NCI-H226 (cell line): ENCODE results near the gene AGAP2.
"Not testable (repeated sequence)": the region's sequence is repeated elsewhere in the genome, so short reads cannot be mapped to it uniquely, and the experiment has no call there.

ENCODE experiments used
- DNase-seq: peaks from one replicate; pipeline ENCODE4 v3.0.0-alpha.2; 2015

The AGAP2 gene

DNA sequence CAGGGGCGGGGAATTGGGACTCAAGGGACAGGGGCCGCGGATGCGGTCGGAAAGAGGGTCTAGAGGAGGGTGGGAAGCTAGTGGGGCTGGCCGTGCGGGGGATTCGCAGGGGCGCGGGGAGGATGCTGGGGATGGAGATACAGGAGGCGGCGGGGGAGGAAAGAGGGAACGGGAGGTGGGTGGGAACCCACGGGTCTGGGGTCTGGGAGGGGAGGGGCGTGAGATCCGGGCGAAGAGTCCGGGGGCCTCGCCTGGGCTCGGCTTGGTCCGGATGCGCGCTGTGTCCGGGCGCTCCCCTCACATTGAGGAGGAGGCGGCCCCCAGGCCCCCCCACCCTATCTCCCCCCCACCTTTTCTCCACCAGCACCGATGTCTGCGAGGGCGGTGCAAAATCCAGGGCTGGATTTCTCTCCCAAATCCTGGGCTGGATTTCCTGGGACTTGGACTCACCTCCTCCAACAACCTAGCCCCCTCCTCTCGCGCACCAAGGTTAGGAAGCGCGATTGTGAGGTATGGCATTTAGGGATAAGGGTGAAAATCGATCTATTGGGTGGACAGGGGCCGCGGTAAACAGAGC, at the start of gene AGAP2:
AGAP2 (minus strand) TSS at position 82 of the 577 bp plus-strand sequence. CDS start 496 bp downstream, outside the sequence.
- peak; percentile 42 for DNase-seq

DNA sequence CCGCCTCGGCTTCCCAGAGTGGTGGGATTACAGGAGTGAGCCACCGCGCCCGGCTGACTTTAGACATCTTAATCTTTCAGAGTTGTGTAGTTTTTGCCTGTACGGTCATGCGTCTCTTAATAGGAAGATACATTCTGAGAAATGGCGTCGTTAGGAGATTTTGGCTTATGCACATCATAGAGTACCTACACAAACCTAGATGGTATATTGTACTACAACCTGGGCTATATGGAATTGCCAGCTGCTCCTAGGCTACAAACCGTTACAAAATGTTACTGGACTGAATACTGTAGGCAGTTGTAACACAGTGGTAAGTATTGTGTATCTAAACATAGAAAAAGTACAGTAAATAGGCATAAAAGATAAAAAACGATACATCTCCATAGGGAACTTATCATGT, 45.3 kb upstream of the AGAP2 start:
- no peak for DNase-seq

DNA sequence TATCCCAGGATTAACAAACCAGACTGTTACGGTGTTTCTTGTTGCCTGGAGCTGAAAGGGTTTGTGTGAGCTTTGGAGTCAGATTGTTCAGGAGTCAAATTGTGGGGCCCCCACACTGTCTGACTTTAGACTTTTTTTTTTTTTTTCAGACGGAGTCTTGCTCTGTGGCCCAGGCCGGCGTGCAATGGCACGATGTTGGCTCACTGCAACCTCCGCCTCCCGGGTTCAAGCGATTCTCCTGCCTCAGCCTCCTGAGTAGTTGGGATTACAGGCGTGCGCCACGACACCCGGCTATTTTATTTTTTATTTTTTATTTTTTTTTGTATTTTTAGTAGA, 44.9 kb upstream of the AGAP2 start:
- DNase-seq, result no peak

DNA sequence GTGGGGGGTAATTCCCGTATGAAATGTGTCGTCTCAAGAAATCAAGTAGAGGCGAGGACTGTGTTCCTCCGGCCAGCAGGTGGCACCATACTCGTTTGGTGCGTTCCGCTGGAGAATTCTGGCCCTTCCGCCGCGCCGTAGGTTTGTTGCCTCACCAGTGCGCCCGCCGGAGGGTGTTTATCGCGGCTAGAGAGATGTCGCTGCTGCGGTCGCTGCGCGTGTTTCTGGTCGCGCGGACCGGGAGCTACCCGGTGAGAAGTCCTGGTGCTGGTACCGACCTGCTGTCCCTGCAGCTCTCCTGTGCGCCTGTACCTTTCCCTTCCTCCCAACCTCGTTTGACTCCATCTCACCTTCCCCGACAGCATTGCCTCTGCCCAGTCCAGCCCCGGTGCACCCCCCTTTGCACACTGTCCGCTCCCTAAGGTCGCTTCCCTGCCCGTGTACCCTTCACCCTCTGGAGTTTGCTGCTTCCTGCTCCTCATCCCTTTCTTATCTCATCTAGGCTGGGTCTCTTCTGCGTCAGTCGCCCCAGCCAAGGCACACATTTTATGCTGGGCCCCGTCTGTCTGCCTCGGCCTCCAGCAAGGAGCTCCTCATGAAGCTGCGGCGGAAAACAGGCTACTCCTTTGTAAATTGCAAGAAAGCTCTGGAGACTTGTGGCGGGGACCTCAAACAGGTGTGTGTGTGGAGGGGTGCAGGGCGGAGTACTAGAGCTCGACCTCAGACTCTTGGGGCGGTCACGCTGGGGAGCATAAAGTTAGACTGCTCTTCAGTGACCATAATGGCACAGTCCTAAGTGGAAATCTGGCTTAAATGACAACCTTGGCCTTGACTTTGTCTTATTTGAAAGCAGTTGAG, 44.3 kb upstream of the AGAP2 start, which contains the start of gene TSFM:
TSFM (plus strand) TSS at position 180 of the 858 bp plus-strand sequence; CDS start at position 195, 15 bp downstream.
- peak; percentile 91 for DNase-seq

DNA sequence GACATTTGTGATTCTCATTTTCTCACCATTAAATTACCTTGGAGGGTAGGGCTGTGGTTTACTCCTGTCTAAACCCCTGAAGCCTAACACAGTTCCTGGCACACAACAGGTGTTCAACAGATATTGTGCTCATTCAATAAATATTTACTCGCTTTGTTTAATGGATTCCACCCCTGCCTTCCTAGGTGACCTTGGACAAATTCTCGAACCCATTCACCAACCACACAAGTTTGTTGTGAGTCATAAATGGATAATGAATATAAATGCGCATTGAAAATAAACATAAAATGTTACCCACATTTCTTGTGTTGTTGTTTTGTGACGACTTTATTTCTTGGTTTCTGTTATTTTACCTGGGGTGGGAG, 43.7 kb upstream of the AGAP2 start:
- DNase-seq, result no peak

DNA sequence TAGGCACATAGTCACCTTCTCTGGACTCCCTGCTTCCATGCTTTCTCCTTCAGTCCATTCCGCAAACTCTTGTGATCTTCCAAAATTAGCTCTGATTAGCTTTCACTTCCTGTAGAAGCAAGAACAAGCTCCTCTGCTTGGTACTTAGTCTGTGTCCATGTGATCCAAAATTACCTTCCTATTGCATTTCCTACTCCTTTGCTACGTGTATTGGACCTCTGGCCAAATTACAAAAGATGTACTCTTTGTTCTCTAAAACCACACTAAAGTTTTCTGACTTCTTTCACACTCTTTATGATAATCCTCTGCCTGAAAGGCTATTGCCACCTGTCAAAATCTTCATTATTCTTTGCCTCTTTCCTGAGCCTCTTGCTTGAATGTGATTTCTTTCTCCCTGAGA, 43.3 kb upstream of the AGAP2 start:
- DNase-seq, result no peak

DNA sequence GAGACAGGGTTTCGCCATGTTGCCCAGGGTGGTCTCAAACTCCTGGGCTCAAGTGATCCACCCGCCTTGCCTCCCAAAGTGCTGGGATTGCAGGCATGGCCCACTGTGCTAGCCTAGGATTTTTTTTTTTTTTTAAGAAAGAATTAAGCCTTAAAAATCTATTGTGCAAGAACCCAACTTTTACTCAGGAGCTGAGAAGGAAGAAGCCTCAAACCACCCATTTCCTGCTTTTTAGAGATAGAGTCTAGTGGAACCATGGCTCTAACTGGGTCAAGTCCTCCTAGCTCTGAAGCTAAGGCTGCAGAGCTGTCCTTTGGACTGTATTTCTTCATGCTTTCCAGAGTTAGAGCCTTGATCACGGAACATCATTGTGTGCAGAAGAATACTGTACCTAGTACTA, 42.7 kb upstream of the AGAP2 start:
- DNase-seq, result no peak

DNA sequence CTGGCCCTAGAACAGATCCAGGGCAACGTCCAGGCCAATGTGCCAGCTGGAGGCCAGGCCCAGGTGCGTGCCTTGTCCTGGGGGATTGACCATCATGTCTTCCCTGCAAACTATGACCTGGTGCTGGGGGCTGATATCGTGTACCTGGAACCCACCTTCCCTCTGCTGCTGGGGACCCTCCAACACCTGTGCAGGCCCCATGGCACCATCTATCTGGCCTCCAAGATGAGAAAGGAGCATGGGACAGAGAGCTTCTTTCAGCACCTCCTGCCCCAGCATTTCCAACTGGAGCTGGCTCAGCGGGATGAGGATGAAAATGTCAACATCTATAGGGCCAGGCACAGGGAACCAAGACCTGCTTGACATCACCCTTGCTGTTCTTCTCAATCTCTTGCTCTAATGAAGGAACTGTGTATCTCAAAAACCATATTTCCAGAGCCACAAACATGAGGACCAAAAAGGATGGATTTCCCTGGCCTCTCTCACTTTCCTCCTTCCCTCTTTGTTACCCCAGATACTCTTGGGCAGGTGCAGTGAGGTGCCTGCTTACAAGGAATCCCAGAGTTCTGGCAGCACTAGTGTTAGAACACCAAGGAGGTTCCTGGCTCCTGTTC, 41.8 kb upstream of the AGAP2 start:
- no peak for DNase-seq

DNA sequence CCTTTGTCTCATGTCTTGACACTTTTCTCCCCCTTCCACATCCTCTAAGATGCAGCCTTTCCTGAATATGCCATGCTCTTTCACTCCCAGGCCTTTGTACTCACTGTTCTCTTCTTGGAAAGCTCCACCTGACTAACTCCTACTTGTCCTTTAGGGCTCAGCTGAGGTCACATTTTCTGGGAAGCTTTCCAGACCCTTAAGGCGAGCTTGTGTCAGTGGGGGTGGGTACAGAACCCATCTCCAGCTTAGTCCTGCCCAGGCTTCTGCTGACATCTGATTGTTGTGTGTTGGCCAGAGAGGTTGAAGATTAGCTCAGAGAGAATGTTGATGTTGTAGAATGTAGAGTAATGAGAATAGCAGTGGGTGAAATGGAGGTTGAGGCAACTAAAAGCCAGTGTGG, 41.2 kb upstream of the AGAP2 start:
- DNase-seq, result no peak

DNA sequence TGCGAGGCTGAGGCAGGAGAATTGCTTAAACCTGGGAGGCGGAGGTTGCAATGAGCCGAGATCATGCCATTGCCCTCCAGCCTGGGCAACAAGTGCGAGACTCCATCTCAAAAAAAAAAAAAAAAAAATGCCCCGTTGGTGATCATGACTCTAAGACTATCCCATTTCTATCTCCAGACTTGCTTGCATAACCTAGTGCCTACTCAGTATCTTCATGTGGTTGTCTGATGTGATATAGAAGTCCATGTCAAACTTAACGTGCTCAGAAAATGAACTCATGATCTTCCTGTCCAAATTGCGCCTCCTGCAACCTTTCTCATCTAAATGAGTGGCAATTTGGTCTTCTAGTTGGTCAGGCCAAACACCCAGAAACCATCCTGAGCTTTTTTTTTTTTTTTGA, 39.4 kb upstream of the AGAP2 start:
- no peak for DNase-seq

DNA sequence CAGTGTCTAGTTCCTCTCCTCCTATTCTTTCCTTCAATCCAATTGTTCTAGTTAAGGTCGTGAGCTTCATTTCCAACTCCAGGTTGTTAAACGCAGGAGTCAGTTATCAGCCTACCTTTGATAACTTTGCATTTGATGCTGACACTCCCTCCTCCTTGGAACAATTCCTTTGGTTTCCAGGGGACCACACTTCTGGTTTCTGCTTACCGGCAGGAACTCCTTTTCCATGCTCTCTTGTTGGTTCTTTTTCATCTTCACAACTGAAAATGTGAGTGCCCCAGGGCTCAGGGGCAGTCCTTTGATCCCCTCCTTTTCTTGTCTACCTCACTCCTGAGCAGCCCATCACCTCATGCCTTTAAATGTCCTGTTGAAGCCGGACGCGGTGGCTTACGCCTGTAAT, 38.8 kb upstream of the AGAP2 start:
- DNase-seq, result no peak

DNA sequence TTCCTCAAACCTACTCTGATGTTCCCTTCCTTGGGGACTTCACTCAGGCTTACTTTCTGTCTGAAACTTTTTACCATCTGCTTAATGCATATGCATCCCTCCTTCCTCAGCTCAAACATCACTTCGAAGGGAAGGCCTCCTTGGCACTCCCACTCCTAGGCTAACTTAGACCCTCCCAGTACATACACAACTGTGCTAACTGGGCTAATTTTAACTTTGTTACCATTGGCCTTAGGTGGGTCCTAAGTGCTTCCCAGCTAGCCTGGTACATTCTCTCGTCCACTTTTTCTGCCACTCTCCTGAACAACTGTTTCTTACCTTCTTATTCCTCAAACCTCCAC, 37.7 kb upstream of the AGAP2 start:
- DNase-seq, result no peak

DNA sequence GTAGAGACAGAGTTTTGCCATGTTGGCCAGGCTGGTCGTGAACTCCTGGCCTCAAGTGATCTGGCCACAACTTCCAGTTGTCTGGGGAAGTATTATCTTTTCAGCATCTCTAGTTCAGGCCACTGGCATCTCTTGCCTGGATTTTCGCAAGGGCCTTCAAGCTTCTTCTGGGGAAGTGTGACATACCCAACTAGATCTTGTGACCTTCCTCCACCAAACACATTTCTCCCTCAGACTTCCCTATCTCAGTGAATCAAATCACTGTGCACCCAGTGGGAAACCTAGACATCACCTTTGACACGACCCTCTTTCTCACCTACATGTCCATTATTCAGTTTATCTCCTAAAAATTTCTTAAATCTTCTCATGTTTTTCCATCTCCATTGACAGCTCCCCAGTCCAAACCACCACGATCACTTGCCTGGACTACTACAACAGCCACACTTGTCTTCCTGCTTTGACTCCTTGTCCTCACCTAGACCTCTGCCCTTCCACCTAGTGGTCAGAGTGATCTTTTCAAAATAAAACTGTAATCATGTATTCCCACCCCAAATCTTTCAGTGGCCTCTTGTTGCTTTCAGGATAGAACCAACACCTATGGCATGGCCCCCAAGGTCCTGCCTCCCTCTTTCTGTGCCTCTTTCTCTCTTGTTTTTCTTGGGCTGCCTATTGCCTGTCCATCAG, 37.2 kb upstream of the AGAP2 start:
- DNase-seq, result no peak

DNA sequence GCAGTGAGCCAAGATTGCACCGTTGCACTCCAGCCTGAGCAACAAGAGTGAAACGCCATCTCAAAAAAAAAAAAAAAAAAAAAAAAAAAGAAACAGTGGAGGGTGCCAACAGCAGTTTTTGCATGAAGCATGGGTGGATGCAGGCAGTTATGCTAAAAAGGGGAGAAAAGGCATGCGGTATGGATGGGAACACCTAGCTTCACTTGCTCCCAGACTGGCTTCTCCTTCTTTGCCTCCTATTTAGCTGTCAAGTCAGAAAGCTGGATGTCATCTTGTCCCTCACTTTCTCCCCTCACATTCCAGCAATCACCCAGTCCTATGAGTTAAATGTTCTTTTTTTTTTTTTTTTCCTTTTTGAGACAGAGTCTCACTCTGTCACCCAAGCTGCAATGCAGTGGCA, 36.5 kb upstream of the AGAP2 start:
- DNase-seq, result no peak

DNA sequence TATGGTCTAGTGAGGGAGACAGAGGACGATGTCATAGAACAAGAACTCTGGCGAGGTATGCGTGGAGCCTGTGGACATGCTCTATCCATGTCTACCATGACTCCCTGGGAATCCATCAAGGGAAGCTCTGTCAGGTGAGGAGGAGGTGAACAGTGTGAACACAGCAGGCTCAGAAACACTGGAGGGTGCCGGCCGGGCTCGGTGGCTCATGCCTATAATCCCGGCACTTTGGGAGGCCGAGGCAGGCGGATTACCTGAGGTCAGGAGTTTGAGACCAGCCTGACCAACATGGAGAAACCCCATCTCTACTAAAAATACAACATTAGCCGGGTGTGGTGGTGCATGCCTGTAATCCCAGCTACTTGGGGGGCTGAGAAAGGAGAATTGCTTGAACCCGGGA, 36.1 kb upstream of the AGAP2 start:
- DNase-seq, result not testable (repeated sequence)

DNA sequence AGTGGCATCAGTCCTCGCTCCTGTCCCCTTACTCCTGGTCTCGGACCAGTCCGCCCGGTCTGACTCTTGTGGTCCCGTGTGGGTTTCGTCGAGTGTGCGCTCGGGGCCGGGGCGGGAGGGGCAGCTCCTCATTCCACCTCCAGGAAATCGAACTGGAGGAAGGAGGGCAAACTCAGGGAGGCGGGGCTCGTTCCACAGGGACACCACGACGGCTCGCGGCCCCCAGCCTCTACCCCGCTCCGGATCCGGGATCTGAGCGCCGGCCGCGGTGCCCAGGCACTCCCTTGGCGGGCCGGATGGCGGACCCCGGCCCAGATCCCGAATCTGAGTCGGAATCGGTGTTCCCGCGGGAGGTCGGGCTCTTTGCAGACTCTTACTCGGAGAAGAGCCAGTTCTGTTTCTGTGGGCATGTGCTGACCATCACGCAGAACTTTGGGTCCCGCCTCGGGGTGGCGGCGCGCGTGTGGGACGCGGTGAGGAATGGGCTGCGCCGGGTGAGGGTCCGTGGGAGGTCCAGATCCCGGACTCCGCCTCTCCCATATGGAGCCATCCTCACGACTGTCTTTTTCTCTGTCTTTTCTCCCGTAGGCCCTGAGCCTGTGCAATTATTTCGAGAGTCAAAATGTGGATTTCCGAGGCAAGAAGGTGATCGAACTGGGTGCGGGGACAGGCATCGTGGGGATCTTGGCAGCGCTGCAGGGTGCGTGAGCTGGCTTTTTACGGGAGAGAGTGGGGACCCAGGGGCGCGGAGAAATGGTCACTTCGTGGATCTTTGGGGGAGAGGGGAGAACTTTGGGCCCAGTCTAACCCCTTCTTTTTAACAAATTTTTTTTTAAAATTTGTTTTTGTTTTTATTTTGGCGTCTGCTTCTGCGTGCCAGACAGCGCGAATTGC, 34.1 kb upstream of the AGAP2 start, which contains the start of gene EEF1AKMT3:
EEF1AKMT3 (plus strand) TSS at position 186 of the 894 bp plus-strand sequence; CDS start at position 297, 111 bp downstream.
- peak; percentile 57 for DNase-seq

DNA sequence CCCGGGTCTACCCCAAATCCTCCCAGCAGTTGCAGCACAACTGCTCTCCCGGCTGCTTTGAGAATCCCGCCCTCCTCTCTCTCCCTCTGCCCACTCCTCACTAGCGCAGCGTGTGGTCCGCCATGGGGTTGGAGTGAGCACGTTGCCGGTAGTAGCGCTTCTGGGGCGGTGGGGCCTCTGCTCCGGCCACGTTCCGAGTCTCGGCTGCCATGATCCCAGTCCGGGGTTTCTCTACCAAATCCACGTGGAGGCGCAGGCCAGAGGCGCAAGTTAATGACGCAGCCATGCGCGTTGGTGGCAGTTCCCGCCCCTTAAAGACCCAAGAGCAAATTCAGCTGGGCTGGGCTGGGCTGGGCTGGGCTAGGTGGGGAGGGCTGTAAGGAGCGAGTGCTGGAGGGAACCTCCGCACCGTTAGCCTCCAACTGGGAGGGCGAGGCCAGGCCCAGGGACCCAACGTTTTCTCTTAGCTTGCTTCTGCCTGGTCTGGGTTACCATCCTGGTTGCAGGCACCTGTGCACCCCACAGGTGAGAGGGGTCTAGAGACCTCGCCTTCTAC, 33.4 kb upstream of the AGAP2 start, which contains the start of gene METTL1:
METTL1 (minus strand) TSS at position 233 of the 556 bp plus-strand sequence; CDS start at position 211, 22 bp downstream.
- DNase-seq, result peak; percentile 99

DNA sequence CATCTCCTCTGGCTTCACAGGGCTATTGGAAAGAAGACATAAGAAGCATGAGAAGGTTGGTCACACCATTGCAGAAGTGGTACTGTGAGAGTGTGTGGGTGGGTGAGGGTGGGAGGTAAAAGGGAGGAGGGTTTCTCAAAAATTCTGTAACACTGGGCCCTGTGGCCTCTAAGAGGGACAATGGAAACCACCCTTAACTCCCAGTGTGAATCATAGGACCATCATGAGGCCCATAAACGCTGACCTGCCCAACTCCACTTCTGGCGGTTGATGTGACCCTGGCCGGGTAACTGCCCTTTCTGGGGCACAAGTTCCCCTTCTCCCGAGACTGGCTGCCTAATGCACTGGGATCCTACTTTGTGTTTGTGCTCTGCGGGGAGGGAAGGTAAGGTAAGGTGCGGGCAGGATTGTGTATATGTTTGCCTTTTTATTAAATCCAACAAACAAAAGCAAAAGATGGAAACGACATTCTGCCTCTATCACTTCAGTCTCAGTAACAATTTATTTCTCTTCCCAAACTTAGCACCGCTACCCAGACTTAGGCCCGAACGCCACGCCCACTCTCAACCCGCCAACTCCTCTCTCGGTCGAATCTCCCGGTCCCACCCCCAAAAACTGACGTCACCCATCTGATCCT, 32.8 kb upstream of the AGAP2 start:
- peak; percentile 92 for DNase-seq

DNA sequence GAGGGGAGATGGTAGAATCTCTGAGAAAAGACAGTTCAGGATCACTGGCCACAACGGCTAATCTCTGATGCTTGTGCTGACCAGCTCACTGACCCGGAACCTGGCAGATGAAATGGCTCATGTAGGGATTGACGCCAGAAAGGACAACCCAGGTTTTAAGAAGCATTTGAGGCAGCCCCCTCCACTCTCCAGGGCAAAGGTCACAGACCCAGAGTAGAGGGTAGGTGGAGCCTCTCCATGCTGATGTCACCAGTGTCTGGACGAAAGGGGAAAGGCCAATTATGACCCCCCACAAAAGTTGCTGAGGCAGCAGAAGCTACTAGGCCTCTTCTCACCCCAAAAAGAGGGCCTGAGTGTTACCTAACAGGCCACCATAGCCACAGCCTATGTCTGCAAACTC, 32.2 kb upstream of the AGAP2 start:
- no peak for DNase-seq

DNA sequence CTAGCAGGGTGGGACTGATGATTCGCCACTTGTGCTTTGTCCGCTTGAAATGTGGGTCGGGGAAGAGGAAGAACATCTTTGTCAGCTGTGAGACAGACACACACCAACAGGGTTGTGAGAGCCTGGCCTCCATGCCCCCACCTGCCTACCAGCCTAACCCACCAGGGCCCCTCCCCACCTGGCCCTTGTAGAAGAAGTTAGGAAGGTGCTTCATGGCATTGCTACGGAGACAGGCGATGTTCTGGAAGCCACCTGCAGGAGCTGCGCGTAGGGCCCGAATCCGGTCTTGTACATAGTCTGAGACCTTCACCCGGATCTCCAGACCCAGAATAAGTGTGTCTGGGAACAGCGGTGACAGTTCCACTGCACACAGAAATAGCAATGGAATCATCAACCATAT, 31.1 kb upstream of the AGAP2 start:
- DNase-seq, result no peak

DNA sequence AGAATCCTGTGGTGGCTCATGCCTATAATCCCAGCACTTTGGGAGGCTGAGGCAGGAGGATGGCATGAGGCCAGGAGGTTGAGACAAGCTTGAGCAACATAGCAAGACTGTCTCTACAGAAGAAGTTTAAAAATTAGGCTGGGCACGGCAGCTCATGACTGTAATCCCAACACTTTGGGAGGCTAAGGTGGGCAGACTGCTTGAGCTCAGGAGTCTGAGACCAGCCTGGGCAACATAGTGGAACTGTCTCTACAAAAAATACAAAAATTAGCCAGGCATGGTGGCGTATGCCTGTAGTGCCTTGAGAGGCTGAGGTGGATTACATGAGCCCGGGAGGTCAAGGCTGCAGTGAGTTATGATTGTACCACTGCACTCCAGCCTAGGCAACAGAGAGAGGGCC, 29.3 kb upstream of the AGAP2 start:
- no peak for DNase-seq

DNA sequence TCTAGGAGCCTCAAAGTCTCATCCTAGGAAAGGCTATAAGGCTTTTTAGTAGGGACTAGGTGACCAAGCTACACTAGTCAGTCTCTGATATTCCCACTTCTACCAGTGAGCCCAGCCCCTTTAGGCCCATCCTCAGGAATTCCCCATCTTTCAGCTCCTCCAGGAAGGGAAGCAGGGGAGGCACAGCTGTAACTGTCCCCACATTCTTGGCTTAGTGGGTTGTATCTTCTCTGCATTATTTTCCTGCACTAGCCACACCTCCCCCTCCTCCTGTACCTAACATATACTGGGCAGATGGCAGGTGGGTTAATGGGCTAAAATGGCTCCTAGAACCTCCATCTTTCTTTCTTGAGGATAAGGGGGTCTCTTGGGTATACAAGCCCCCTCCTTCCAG, 28.8 kb upstream of the AGAP2 start:
- DNase-seq, result no peak
